ENCODE results near the gene CLCN1. TPM values are rescaled to one million over a fixed set of nuclear protein-coding genes. Genes with fewer than 3 reads are reported as not detected.

Gene CLCN1
- total RNA-seq, 4 donors from 2014 or later: not detected

DNA sequence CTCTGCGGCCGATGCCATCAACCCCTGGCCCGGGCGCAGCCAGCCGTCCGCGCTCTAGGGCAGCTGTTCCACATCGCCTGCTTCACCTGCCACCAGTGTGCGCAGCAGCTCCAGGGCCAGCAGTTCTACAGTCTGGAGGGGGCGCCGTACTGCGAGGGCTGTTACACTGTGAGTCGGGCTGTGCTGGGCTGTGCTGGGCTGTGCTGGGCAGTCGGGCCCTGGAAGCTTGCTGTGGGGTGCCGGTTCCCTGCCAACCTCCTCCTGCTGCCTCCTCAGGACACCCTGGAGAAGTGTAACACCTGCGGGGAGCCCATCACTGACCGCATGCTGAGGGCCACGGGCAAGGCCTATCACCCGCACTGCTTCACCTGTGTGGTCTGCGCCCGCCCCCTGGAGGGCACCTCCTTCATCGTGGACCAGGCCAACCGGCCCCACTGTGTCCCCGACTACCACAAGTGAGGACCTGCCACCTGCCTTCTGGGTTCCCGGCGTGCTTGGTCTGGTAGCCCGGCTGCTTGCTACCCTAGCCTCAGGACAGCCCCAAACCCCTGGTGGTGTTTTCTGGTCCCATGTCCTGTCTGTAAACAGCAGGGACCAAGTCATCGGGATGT, 72.7 kb downstream of the CLCN1 start:
- intact Hi-C loops (cut with DNase I): loop anchor here (10.0 kb wide), 1 partner anchor 104 kb away; the partner anchor contains the start of genes CASP2 and TMEM139
- peaks cover 26 to 59% of the 10 kb centered on the region in 2 donors for H3K4me1 ChIP-seq

DNA sequence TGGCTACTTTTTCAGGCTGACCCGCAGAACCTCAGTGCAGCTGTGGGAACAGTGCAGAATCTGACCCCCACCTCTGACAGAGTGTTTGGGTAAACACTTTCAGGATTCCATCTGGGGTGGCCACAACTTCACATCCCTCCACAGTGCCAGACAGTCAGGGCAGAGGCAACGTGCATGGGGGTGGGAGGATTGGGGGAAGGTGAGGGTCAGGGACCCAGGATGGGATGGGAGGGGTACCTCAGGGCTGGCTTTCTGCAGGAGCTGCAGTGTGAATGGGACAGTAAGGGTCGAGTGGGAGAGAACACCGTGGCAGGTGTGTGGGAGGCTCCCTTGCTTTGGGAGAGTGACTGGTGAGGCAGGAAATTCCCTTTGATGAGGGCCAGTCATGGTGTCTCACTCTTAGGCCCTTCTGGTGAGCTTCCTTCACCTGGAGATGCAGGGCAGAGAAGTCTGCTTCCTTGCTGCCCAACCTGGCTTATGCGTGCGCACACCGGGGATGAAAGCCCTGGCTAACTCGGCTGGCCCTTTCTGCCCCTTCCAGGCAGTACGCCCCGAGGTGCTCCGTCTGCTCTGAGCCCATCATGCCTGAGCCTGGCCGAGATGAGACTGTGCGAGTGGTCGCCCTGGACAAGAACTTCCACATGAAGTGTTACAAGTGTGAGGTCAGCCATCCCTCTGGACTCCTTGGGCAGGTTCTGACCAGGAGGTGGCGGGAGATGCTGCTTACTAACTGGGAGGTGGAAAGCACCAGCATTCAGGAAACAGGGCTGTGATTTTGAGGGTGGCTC, 73.6 kb downstream of the CLCN1 start:
- Histone ChIP-seq H3K27me3 (no peaks in the 10 kb centered on the region), H3K36me3 (peaks cover 14 to 34% of the 10 kb centered on the region in 2 donors), H3K9me3 (no peaks in the 10 kb centered on the region), H3K4me3 (replicated peaks in 1 of 3) (no peak overlapping the region), H3K4me1 (peaks cover 17 to 51% of the 10 kb centered on the region in 2 donors), H3K27ac (no peak overlapping the region)
- WGBS, 2 donors: 87 to 93% methylated on average over 14 to 15 of the region's 15 CpGs
- no peak for TF ChIP-seq POLR2A (IDR thresholded peaks at IDR 0.05)
- intact Hi-C loops (cut with DNase I): loop anchor here (10.0 kb wide), 1 partner anchor 105 kb away; the partner anchor contains the start of genes CASP2 and TMEM139
- no peak for DNase-seq

More for the DNA sequence above, 72.7 kb downstream of the CLCN1 start:
- Histone ChIP-seq H3K9me3 (no peaks in the 10 kb centered on the region), H3K36me3 (peaks cover 14 to 34% of the 10 kb centered on the region in 2 donors), H3K4me3 (replicated peaks in 1 of 3) (no peak overlapping the region), H3K27me3 (no peaks in the 10 kb centered on the region), H3K27ac (no peak overlapping the region)
- DNase-seq: no peak
- TF ChIP-seq POLR2A (IDR thresholded peaks at IDR 0.05): no peak
- TF ChIP-seq, protein P1, sequence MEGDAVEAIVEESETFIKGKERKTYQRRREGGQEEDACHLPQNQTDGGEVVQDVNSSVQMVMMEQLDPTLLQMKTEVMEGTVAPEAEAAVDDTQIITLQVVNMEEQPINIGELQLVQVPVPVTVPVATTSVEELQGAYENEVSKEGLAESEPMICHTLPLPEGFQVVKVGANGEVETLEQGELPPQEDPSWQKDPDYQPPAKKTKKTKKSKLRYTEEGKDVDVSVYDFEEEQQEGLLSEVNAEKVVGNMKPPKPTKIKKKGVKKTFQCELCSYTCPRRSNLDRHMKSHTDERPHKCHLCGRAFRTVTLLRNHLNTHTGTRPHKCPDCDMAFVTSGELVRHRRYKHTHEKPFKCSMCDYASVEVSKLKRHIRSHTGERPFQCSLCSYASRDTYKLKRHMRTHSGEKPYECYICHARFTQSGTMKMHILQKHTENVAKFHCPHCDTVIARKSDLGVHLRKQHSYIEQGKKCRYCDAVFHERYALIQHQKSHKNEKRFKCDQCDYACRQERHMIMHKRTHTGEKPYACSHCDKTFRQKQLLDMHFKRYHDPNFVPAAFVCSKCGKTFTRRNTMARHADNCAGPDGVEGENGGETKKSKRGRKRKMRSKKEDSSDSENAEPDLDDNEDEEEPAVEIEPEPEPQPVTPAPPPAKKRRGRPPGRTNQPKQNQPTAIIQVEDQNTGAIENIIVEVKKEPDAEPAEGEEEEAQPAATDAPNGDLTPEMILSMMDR (IDR thresholded peaks at IDR 0.05): no peak
- WGBS, 2 donors: 94 to 98% methylated on average over 15 to 28 of the region's 28 CpGs

DNA sequence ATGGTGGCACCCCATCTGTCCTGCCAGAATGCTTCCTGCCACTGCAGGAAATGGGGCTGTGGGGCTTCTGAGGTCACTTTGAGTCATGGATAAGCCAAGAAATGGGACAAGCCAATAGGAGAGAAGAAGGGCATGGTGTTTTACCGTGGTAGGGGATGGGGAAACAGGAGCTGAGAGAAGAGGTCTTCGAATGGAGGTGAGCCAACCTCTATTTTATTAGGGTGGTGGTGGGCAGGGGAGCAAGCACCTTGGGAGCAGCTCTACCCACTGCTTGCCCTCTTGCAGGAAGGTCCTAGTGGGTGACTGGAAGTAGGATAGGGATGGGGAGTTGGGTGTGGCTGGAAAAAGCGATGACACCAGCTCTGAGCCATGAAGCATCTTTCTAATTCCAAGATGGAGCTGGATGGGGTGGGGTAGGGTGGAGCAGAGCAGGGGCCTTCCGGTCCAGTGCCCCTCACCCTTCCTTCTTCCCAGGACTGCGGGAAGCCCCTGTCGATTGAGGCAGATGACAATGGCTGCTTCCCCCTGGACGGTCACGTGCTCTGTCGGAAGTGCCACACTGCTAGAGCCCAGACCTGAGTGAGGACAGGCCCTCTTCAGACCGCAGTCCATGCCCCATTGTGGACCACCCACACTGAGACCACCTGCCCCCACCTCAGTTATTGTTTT, 74.3 kb downstream of the CLCN1 start:
- H3K9me3 ChIP-seq: no peaks in the 10 kb centered on the region
- peaks cover 14 to 34% of the 10 kb centered on the region in 2 donors for H3K36me3 ChIP-seq
- intact Hi-C loops (cut with DNase I): no loop called here
- 92% methylated on average over 10 of the region's 10 CpGs for WGBS, 2 donors
- peak overlapping the region in 1 of 3 donors; percentile 9 for H3K27ac ChIP-seq
- H3K4me3 ChIP-seq (replicated peaks in 1 of 3): no peak overlapping the region
- DNase-seq: no peak
- H3K27me3 ChIP-seq: no peaks in the 10 kb centered on the region
- peaks cover 10 to 43% of the 10 kb centered on the region in 2 donors for H3K4me1 ChIP-seq
- TF ChIP-seq POLR2A (IDR thresholded peaks at IDR 0.05): no peak
- TF ChIP-seq, protein P1 (IDR thresholded peaks at IDR 0.05): no peak

DNA sequence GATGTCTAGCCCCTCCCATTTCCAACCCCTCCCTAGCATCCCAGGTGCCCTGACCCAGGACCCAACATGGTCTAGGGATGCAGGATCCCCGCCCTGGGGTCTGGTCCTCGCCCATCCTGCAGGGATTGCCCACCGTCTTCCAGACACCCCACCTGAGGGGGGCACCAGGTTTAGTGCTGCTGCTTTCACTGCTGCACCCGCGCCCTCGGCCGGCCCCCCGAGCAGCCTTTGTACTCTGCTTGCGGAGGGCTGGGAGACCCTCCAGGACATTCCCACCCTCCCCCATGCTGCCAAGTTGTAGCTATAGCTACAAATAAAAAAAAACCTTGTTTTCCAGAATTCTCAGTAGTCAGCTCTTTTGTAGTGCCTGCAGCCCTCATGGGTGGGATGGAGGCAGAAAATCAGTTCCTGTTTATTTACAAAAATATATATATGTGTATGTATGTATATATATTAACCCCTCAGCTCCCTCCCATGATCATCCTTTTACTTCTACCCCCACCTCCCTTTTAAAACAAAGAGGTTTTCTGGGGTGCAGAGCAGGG, 74.9 kb downstream of the CLCN1 start:
- no peaks in the 10 kb centered on the region for H3K27me3 ChIP-seq
- DNase-seq: no peak
- peaks cover 14 to 34% of the 10 kb centered on the region in 2 donors for H3K36me3 ChIP-seq
- intact Hi-C loops (cut with DNase I): no loop called here
- 78 to 95% methylated on average over 9 of the region's 9 CpGs for WGBS, 2 donors
- H3K27ac ChIP-seq: peak overlapping the region in 2 of 3 donors; percentile 9 to 78
- no peaks in the 10 kb centered on the region for H3K9me3 ChIP-seq
- H3K4me1 ChIP-seq: peaks cover 10 to 39% of the 10 kb centered on the region in 2 donors
- TF ChIP-seq POLR2A (IDR thresholded peaks at IDR 0.05): no peak
- TF ChIP-seq, protein P1 (IDR thresholded peaks at IDR 0.05): no peak
- H3K4me3 ChIP-seq (replicated peaks in 1 of 3): no peak overlapping the region
